HG03108 (cell line): Measurements from ENCODE around the gene ALOX12B.

ENCODE experiments used
- ATAC-seq: cut with Tn5 transposase; IDR thresholded peaks from one replicate; pipeline ENCODE4 v1.9.1; 2021; ENCODE audit warnings: moderate library complexity; ENCODE audit not compliant: unreplicated experiment

ALOX12B gene

DNA sequence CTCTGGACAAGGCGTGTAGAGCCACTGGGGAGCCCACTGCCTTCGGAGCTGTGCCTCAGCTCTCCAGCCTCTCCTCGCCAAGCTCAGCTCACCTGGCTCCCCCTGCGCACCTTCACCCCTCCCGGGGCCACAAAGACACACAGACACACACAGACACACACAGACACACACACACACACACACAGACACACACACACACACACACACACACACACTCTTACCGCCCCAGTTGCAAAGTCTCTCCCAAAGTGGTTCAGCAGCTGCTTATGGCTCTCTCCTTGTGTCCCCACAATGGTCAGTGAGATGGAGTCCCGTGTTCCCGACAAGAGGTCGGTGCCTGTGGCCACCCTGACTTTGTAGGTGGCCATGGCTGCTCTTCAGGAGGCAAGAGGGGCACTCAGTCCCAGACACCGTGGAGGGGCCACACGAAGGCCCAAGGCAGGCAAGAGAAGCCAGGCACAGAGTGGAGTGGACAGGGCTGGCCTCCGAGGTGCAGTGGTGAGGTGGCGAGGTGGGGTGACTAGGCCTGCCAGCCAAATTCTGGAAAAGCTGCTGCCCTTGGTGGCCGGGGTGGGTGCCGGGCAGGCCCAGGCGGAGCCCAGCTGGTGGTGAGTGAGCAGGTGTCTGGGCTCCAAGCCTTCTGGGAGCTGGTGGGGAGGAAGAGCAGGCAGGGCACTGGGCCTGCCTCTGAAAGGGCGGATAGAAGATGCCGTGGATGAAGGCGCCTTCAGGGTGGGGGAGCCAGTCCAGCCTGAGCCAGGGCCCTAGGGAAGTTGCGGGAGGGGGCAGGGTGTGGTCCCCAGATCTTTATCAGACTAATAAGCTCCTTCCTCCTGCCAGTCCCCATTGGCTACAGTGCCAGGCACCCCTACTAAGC lies at the start of gene ALOX12B:
ALOX12B (minus strand) TSS at position 642 of the 877 bp plus-strand sequence; CDS start at position 368, 274 bp downstream.
- no peak for ATAC-seq

DNA sequence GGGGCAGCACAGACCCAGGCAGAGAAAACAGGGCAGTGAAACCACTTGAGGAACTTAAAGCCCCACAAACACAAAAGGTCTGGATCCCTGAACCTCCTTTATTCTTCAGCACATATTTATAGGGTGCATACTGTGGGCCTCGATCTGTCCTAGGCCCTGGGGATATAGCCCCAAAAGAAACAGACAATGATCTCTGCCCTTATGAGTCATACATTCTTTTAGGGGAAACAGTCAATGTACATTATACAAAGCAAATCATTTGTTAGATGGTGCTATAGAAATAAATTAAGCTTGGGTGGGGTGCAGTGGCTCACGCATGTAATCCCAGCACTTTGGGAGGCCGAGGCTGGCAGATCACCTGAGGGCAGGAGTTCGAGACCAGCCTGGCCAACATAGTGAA lies 46.4 kb upstream of the ALOX12B start:
- no peak for ATAC-seq

DNA sequence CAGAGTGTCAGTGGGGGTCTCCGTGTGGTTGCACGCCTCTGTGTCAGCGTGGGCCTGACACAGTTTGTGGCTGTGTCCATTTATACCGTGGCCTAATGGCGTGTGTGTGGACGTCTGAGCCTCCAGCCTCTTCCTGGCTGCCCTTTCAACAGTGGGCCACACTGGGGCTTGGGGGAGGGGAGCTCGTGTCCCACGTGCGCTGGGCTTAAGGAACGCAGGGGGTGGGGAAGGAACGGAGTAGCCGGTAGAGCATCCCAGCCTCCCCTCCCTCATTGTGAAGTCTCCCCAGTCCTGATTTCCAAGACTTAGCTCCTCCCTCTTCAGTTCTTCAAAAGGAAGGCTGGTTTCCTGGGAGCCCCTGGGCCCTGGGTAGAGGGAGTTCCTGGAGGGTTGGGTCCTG lies 45.9 kb upstream of the ALOX12B start:
- ATAC-seq: no peak

DNA sequence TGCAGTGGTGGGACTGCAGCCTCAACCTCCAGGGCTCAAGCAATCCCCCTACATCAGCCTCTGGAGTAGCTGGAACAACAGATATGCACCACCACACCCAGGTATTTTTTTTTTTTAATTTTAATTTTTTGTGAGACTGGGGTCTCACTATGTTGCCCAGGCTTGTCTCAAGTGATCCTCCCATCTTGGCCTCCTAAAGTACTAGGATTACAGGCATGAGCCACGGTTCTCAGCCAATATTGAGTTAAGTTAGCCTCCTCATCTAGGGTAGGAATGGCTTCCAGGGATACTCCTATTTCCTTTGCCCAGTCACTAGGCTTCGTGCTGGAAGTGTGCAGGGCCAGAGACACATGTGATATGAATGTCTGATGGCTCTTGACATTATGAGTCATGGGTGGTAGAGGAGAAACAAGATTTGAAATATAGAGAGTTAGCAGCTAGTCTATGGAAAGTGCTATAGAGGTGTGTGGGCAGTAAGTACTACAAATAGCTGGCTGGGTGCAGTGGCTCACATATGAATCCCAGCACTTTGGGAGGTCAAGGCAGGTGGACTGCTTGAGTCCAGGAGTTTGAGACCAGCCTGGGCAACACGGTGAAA lies 44.4 kb upstream of the ALOX12B start:
- no peak for ATAC-seq

DNA sequence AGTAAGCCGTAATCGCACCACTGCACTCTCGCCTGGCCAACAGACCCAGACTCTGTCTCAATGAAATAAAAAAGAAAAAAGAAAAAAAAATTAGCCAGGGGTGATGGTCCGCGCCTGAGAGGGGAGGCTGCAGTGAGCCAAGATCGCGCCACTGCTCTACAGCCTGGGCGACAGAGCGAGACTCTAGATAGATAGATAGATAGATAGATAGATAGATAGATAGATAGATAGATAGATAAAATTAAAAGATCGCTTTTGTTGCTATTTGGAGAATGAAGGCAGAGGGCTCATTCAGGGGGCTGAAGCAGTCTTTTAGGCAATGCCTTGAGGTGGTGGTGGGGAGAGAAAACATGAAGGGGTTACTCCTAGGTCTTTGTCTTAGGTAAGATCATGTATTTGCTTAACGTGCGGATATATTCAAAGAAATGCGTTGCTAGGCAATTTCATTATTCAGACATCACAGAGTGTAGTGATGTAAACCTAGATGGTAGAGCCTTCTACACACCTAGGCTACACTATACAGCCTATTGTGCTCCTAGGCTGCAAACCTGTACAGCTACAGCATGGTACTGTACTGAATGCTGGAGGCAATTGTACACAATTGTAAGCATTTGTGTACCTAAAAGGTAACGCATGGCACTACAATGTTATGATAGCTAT lies 40.7 kb upstream of the ALOX12B start:
- no peak for ATAC-seq

DNA sequence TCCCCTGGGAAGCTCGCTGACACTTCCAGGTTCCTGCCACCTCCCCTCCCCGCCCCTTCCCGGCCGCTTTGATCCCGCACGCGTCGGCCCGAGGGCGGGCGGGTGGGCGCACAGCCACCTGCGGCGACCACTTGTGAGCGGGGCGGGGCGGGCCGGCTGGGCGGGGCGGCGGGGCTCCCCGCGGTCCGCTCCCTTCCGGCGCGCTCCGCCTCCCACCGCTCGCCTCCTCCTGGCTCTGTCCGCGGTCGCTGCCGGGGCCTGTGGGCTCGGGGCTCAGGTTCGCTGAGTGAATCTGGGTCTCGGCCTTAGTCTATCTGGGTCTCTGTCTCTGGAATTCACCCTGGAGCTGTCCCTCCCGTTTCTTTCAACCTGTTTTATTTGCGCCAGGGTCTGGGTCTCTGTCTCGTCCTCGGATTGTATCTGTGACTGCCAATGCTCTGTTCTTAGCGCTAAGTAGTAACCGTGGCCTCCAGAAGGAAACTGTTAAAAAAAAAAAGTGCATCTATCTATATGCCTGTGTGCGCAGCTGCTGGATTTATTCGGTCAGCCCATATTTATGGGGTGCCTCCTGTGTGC lies 39.1 kb upstream of the ALOX12B start:
- peak; percentile 32 for ATAC-seq

DNA sequence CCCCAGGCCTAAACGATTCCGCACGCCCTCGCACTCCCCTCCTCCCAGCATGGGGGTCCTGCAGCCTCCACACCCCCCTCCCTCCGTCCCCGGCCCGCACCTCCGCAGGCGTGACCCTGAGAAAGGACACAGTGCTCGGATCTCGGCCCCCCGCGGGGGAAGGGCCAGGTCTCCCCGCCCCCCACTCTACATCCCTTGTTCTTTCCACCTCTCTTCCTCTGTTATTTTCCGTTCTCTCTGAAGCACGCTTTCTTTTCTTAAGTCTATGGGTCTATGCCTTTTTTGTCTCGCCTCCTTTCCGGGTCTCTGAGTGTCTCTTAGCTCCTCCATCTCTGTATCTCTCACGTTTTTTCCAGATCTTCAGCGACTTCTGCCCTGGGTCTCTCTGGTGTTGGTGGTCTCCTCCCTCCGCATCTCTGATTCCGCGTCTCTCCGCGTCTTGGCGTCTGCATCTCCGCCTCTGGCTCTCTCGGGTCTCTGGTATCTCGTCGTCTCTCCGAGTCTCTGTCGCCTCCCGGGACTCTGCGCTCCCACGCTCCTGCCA lies 38.5 kb upstream of the ALOX12B start:
- ATAC-seq: no peak

DNA sequence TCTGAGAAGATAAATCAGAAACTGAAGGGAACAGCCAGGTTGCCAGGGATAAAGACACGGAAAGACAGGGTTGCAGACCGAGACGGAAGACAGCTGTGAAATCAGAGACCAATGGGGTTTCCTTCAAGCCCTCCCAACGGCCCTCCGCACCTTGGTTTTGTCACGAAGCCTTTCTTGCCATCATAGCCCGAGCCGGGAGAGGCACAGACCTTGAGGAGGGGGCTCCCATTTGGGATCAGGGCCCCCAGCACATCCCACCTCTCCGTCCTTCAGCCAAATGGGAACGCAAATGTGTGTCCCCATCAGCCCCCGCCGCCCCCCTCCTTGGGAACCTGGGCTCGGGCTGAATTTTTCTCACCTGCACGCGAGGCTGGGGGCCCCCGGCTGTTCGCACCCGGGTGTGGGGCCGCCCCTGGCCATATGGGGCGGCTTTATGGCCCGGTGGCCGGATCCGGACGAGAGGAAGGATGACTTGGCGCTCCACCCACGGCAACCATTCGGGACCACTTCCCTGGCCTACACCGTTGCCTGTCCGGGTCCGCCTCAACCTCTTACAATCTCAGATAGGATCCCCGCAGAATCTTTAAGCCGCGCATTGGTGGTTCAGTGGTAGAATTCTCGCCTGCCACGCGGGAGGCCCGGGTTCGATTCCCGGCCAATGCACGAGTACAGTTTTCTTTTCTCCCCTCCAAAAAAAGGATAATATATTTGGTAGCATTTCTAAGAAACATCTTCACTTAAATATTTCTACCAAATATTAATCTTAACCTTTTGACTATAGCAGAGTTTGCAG lies 37.8 kb upstream of the ALOX12B start:
- no peak for ATAC-seq

DNA sequence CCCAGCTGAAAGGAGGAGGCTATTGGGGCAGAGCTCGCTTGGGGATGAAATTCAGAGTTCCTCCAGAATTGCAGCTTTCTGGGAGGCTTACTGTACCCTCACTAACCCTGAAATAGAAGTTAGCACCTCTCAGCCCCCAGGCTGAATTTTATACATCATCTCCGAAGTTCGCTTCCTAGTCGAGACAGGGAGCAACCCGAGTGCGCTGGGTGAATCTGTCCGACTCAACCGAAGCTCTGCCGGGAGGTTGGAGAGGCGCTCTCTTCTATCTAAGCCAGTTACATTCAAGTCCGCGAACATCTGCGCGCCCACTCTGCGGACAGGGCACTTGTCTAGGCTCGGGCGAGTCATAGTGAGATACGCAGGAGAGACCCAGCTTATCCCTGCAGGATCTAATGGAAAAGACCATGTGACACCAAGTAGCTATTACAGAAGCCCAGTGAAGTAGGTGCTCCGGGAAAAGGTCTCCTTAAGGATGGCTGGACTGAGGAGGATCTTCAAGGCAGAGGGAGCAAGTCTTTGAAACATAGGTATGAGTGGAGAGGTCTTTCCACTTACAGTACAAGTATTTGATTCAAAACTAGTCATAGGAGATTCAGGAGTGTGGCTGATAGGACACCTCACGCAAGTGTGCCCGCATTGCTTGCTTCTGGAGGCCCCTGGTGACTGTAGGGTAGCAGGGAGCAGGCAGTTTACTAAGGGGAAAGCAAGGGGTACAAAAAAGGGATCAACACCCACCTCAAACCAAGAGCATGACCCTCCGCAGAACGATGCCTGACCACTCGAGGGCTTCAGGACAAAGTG lies 37.0 kb upstream of the ALOX12B start:
- no peak for ATAC-seq

DNA sequence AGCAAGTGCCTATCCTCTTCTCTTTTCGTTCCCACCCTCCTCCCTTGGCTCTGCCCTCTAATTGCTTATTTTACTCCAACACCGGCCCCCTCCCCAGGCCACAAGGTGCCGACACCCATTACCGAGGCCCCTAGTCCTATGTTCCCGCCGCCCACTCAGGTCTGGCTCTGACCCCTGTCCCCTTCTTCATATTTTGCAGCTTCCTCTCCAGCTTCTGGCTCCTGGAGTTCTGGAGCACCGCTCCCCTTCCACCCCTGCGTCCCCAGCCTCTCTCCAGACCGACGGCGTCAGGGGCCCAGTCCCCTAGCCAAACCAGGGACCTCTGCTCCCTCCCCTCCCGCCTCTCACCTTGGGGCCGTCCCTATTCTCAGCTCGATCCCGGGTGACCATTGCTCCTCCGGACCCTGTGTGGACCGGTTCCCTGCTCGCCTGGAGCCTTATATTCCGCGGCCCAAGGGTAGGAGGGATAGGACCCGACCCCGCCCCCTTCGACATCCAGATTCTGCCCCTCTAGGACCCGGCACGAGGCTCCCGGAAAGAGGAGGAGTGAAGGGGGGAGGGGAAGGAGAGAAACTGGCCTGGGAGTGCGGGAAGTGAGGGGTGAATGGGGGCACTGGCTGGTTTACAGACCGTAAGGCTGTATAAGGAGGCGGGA lies 36.3 kb upstream of the ALOX12B start, which contains the start of gene HES7:
HES7 (minus strand) TSS at position 412 of the 655 bp plus-strand sequence; CDS start at position 390, 22 bp downstream.
- no peak for ATAC-seq

DNA sequence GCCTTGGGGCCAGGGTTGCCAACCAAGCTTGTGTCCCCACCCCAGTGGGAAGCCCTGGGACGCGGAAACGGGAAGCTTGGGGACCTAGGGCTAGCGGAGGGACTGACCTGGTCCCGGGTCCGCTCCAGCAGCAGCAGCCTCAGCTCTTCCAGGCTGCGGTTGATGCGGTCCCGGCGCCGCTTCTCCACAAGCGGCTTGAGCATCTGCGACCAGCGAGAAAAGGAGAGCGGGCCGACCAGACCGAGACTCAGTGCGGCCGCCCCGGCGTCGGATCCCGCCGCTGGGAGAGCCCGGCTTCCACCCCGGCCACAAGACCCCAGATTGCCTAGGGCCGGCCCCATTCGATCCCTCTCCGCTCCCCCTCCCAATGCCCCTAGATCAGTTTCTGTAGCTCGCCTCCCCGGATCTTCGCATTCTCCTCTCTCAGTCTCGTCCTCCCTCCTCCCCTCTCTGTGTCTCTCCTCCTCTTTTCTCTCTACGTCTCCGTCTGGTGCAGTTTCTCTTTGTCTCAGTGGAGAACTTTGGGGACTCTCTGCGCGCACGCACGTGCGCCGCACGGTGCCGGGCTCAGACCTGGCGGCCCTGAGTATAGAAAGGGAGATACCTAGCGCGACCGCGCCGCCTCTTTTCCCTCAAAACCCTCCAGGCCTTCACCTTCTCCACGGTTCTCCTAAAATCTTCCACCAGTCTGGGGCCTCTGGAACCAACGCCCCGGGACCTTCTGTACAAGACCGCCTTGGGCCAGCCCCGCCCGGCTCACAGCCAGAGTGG lies 35.6 kb upstream of the ALOX12B start:
- ATAC-seq: no peak

DNA sequence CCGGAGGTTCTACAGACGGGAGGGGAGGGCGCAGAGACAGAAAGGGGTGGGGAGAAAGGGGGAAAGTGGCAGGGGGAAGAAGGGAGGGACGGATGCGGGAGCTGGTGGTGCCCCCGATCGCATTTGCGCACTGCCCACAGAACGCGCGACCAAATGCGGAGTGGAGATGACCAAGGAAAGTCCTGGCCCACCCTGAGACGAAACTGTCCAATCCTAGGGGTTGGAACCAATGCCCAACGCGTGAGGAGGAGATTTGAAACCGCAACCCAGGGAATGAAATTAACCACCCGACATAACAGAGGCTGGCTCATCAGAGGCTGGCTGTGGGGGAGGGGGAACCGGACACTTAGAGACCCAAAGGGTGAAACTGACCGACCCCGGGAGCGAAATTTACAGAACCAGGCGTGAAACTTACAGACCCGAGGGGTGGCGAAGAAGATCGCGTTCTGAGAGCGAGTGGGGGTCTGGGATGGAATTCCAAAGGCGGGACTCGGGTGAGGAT lies 35.0 kb upstream of the ALOX12B start:
- ATAC-seq: no peak

DNA sequence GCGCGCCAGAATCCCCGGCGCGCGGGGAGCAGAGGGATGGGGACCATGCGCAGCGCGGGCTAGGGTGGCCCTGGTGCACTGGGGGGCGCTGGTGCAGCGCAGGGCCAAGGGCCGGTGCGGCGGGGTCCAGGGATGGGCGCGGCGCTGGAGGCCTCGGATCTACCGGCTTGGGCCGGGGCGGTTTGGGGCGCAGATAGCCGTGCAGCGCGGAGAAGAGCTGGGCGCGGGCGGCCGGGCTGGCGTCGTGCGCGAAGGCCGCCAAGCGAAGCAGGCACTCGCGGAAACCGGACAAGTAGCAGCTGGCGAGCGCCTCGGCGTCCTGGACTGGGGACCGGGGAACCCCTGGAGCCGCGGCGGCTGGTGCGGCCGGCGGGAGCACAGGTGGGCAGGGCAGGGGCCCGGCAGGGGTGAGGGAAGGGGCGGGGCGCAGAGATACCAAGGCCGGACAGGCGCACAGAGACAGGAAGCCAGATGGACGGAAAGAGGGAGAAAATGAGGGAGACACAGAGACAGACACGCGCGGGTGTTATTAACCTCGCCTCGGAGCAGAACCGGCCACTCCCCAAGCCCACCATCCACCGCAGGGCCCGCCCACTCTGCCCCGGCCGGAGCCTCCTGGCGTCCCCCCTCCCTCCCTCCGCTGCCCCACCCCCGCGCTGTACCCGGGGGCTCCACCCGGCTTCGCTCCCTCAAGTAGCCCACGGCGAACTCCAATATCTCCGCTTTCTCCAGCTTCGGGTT lies 34.3 kb upstream of the ALOX12B start:
- peak; percentile 29 for ATAC-seq

DNA sequence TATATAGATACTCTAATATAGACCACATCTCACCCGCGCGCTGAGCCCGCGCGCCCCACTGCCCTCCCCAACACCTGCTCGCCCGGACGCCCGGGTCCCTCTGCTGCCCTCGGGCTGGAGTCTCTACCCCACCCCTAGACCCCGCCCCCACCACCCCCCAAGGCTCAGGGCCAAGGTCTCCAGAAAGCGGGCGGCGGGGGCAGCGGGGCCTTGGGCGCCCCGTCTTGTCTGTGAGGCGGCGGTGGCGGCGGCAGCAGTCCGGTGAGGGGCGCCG lies 33.8 kb upstream of the ALOX12B start:
- ATAC-seq: peak; percentile 0

DNA sequence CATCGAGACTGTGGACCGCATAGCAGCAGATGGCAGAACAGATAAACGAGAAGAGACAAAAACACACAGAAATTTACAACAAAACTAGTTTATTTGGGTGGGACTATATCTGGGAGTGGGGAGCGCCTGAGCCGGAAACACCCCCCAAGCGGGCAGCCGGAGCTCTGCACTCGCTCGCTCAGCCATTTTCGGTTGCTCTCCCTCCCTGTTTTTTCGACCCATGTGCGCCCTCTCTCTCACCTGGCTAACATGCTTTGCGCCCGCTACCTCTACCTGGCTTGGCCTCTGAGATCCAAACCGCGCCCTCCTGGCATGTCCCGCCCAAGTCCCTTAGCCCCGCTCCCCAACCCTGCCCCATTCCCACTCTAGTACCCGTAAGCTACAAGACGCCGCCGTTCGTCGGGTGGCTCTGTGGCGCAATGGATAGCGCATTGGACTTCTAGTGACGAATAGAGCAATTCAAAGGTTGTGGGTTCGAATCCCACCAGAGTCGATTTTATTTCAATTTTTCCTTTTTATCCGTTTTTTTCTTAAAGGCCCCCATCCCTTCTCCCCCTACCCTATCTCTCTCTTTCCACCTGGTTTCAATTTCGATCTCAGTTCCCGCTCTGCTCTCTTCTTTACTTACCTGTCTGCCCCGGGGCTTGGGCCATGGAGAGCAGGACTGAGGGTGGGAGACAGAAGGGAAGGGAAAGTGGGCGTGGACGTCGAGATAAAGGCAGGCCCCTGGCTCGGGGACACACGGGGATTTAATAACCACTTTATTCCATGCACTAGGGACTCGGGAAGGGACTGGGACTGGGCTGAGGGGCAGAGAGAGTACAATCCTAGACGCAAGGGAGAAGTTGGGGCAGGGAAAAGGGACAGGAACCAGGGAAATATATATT lies 33.2 kb upstream of the ALOX12B start:
- ATAC-seq: no peak
